LNCaP clone FGC (cell line): Measurements from ENCODE around the gene PPP1R18.

Experiments used
- DNase-seq: peaks from one replicate; pipeline ENCODE4 v3.0.0-alpha.2; 2011; ENCODE audit warnings: low read depth
- H3K4me3 ChIP-seq: 2 replicates; pipeline ENCODE4 v1.5.1; 2011; ENCODE audit warnings: mild to moderate bottlenecking, low read depth, low read length, control low read depth
- CTCF ChIP-seq: IDR thresholded peaks from 2 replicates; pipeline ENCODE4 v1.5.1; 2012; ENCODE audit warnings: mild to moderate bottlenecking; ENCODE audit not compliant: control insufficient read depth, insufficient read depth; ENCODE audit errors: extremely low read depth

The PPP1R18 gene

GRCh38 chr6:30690403-30691207 is 4.2 kb upstream of the PPP1R18 start, which contains the start of gene NRM:
TSS of gene NRM (minus strand) at chr6:30690984. CDS start at chr6:30690974, 10 bp downstream.
- H3K4me3 ChIP-seq, result peak within 1 kb of the TSS; percentile 68
- no peak for TF ChIP-seq CTCF
- no peak for DNase-seq

- DNase-seq, result no peak
- no peak for TF ChIP-seq CTCF
- H3K4me3 ChIP-seq, result peak overlapping the region; percentile 68
These were observed 3.5 kb upstream of the PPP1R18 start for GRCh38 chr6:30689985-30690384.

- DNase-seq, result no peak
- no peak overlapping the region for H3K4me3 ChIP-seq
- TF ChIP-seq CTCF, result no peak
These were observed 2.8 kb upstream of the PPP1R18 start for GRCh38 chr6:30689022-30689865.

GRCh38 chr6:30688569-30688968 is 2.1 kb upstream of the PPP1R18 start:
- TF ChIP-seq CTCF, result no peak
- DNase-seq, result no peak
- no peak overlapping the region for H3K4me3 ChIP-seq

GRCh38 chr6:30687659-30688431 is 1.4 kb upstream of the PPP1R18 start:
- DNase-seq, result no peak
- peak overlapping the region; percentile 71 for H3K4me3 ChIP-seq
- TF ChIP-seq CTCF, result no peak

- no peak for DNase-seq
- peak overlapping the region; percentile 71 for H3K4me3 ChIP-seq
- TF ChIP-seq CTCF, result no peak
These were observed 638 bp upstream of the PPP1R18 start for GRCh38 chr6:30686908-30687658.
